UCSD-AML1 (cell line): ENCODE data around the gene LRRC72.
"Not testable (repeated sequence)": the region's sequence is repeated elsewhere in the genome, so short reads cannot be mapped to it uniquely, and the experiment has no call there.

Experiments
- DNase-seq: peaks from one replicate; lab custom pipeline; 2025; ENCODE audit not compliant: unreplicated experiment; lab: John Stamatoyannopoulos, UW

LRRC72 gene

GRCh38 chr7:16571941-16572340 lies 45.3 kb downstream of the LRRC72 start:
- no peak for DNase-seq

DNA sequence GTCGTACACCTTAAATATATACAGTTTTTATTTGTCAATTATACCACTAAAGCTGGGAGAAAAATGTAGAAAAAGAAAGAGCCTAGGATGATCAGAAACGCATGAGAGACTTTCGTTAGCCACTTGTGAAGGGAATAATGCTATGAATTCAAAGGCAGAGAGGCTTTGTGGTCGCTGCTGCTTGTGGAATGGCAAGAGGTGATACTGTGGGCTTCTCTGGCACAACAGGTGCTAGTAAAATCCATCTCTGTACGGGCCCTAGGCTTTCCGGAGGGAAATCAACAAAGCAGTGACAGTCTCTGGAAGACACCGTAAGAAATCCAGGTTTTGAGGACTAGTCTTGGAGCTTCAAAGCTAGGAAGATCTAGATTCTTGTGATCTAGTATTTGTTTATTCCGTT lies 52.6 kb downstream of the LRRC72 start:
- no peak for DNase-seq

GRCh38 chr7:16581286-16581685 lies 54.7 kb downstream of the LRRC72 start:
- DNase-seq: no peak

- no peak for DNase-seq
Measured at GRCh38 chr7:16583834-16584233, 57.2 kb downstream of the LRRC72 start.

DNA sequence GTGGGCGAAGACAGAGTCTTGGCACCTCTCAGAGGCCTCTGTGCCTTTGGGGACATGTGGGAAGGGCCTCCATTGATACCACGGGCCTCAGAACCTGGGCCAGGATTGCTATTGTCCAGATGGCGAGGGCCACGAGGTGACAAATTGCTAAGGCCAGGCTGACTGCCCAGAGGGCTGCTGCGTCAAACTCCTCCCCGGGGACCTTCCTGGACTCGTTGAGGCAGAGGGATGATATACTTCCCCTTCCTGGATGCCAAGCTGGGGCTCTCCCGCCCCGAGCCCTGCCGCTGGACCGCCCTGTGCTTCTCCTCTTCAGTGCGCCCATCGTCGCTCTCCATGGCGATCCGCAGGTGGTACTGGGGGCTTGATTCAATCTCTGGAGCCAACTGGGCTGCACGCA lies 58.9 kb downstream of the LRRC72 start:
- DNase-seq: no peak

DNA sequence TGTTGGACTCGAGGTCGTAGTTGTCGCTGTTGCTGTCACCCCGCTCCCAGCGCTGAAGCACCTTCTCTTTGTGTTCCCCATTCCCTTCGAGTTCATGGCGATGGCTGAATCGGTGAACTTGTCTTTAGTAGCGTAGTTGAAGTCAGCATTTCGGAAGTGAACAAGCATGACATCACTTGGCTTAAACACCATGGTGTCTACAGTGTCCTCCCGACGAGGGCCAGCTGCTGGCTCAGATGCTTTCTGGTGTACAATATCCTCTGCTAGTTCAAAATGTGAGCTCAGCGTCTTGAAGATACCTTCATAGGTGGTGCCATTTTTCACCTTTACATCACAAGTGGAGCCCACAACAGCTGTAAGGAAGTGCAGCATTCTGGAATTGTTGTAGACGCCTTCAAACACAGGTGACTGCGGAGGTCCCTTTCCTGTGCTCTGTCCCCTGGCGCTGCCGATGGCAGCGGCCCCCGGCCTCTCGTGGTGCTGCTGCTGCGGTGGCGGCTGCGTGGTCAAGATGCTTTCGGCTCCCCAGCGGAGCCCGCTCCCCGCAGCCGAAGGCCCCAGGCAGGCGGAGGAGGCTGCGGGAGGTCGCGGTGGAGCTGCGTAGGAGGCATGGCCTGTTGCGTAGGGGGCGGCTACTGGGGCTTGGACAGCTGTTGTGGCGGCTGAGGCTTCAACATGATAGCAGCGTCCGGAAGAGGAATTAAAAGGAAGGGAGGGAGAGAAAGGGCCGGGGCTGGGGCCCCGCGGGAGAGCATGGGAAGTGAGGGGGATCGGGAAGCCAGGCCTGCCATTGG lies 59.7 kb downstream of the LRRC72 start:
- no peak for DNase-seq

DNA sequence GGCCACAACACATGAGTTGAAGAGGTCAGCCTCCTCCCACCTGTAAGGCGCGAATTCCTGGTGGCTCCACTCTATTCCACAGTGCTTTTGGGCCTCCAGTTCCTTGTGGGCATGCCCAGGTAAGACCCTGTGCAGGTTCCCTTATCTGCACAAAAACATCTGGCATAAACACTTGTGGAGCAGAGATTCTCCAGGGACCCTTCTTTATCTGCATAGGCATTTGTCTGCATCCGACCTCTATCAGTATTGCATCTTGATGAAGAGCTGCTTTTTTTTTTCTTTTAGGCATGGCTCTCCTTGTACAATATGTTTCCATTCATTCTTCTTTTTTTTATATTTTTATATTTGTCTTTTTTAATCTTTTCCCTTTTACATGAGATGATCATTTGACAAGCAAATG lies 60.5 kb downstream of the LRRC72 start:
- no peak for DNase-seq

DNA sequence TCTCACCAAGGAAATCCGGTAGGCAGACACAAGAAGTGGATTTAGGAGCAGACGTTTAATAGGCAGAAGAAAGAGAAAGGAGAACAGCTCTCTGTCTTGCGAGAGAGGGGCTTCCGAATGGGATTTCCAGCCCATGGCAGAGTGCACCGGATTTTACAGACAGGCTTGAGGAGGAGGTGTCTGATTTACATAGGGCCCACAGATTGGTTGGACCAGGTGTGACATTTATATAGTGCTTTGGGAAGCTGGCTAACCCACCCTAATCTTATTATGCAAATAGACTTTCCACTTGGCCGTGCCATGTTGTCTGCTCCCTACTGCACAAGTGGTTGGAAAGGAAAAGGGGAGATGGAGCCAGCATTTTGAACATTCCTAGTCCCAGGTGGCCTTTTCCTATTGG lies 61.2 kb downstream of the LRRC72 start:
- no peak for DNase-seq

DNA sequence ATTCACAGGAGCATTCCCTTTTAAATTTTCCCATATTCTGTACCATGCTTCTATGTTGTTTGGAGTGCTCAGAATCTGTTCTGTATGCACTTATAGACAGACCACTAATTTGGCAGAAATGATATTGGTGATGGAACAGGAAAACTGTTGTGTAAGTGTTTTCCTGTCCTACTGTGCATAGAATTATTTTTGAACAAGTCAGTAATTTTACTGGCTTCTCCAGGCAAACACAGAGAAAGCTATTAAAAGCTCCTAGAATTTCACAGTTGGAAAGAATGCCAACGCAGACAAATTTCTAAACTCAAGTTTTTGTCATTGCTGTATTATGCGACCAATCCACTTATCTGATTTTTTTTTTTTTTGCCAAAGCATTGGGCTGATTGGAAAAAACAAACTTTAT lies 63.3 kb downstream of the LRRC72 start:
- DNase-seq: no peak

GRCh38 chr7:16590424-16590823 lies 63.8 kb downstream of the LRRC72 start:
- DNase-seq: no peak

DNA sequence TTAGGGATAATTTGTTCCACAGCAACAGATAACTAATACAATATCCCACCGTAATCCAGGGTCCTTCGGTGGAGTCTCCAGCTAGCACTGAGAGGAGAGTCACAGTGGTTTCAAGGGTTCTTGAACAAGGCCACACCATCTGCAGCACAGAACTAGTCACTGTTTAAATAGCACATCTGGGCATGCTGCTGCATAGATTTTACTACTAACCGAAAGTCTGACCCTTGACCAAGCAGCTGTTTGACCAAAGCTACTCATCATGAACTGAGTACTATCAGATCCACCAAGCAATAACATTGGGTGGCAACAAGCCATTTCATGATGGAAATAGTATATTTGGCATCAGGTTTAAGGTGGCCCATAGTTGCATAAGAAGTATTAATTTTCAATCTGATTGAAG lies 65.8 kb downstream of the LRRC72 start:
- DNase-seq: no peak

- no peak for DNase-seq
Measured at GRCh38 chr7:16594061-16594460, 67.4 kb downstream of the LRRC72 start.

GRCh38 chr7:16594676-16595075 lies 68.1 kb downstream of the LRRC72 start:
- DNase-seq: no peak

GRCh38 chr7:16595596-16595995 lies 69.0 kb downstream of the LRRC72 start:
- DNase-seq: not testable (repeated sequence)

- DNase-seq: no peak
Measured at GRCh38 chr7:16598015-16598414, 71.4 kb downstream of the LRRC72 start.

DNA sequence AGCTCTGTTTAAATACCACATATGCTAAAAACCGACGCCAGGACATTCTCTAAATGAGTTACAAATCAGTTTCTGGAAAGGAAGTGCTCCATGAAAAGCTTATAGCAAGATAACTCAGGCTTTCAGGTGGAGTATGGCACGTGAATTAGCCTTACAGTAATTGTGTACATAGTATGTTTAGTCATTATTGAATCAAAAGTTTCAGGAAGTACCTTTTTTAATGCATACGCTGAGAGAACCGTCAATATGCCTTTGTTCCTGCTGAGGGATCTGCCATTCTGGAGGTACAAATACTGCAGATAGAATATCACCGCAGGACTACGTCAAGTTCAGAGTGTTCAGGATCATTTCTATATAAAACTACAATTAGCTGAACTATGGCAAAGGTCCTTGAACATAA lies 73.2 kb downstream of the LRRC72 start:
- no peak for DNase-seq

- DNase-seq: no peak
Measured at GRCh38 chr7:16603633-16604032, 77.0 kb downstream of the LRRC72 start.

DNA sequence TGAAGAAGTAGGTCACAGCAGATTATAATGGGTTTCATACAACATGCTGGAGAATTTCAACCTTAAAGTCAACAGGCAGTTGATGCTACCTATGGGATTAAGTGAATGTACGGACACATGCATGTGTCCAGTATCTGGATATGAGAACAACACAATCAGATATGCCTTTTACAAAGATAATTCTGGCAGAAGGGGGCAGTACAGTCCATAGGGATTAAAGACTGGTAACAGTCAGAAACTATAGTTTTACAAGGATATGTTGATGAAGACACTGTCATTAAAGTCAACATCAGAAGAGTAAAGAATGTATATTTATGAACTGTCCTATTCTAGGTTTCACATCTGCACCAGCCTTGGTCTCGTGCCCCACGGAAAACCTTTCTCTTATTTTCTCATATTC lies 77.4 kb downstream of the LRRC72 start:
- no peak for DNase-seq

DNA sequence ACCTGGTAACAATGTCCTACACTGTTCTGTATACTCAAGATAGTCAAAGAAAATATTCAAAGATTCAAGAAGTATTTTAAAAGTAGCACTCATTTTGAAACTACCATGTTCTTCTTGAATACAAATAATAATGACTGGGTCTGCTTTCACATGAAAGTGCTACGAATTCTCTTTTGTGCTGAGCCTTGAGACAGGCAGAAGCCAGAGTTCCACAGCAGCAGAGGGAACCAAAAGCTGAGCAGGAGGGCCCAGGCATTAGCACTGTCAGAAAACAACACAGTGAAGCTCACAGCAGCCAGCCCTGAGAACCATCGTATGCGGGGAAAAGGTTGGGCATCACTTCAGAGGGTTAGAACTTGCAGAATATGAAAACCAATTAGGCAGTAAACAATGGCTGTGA lies 80.1 kb downstream of the LRRC72 start:
- no peak for DNase-seq

DNA sequence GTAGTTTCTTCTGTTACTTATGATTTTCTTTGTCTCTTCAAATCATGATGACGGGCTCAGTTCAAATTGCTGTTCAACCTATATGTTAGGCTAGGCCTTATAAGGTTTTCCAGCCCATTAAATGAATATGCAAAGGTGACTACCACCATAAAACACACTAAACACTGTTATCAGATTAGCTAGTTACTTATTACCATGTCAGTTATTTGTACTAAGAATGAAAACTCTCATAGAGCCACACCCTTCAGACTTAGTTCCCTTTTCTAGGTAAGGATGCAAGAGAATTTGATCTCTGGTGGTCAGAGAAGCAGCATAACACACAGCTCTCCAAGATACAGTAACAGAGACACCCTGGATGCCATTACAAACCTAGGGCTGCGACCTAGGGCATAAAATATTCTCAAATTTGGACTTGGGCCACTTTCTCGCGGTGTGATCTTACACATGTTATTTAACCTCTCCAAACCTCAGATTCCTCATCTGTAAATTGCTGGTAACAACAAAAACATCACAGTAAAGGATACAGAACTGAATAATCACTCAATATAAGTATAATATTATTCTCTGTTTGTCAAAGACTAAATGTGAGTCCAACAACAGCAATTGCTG lies 83.3 kb downstream of the LRRC72 start:
- DNase-seq: no peak

DNA sequence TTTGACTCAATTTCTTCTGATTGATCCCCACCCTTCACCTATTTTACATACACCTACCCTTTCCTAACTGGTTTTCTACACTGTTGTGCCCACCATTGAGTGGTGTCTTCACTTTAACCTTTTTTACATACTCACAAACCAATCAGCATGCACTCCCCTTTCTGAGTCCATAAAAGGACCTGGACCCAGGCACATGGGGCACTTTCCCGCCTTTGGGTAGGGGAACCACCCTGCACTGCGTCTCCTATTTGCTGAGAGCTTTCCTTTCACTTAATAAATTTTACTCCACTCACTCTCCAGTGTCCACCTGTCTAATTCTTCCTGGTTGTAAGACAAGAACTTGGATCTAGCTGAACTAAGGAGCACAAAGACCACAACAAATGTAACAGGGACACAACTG lies 85.1 kb downstream of the LRRC72 start:
- no peak for DNase-seq

GRCh38 chr7:16615228-16615627 lies 88.6 kb downstream of the LRRC72 start:
- DNase-seq: no peak

DNA sequence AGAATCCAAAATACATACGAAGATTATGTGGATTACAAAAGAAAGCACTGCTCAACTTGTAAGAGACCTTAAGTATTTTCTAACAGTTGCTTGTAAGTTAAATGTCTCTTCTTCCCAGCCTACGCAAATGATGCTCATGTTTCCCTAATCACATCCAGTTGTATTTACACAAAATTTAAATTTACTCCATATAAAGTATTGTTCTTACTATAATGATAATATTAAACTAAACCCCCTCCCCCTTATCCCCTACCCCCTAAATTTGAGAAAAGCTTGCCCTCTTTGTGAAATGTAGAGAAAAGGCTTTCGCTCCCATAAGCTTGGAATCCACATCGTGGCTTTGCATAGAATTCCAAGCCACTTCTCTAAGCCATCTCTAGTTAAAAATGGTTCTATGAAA lies 89.5 kb downstream of the LRRC72 start:
- DNase-seq: no peak
